GM19239 (cell line): ENCODE measurements around the gene EIPR1.
"Not testable (repeated sequence)": the region's sequence is repeated elsewhere in the genome, so short reads cannot be mapped to it uniquely, and the experiment has no call there.

ENCODE experiments used
- DNase-seq: peaks from one replicate; pipeline ENCODE4 v3.0.0; 2011; ENCODE audit warnings: low spot score; ENCODE audit not compliant: insufficient read length
- FAIRE-seq: peaks from 2 replicates; lab custom pipeline; 2011; peaks lifted over from hg19 to GRCh38; lab: Jason Lieb, UNC

The EIPR1 gene

GRCh38 chr2:3204031-3204821 lies 173.4 kb downstream of the EIPR1 start:
- no peak for DNase-seq
- no peak for FAIRE-seq

DNA sequence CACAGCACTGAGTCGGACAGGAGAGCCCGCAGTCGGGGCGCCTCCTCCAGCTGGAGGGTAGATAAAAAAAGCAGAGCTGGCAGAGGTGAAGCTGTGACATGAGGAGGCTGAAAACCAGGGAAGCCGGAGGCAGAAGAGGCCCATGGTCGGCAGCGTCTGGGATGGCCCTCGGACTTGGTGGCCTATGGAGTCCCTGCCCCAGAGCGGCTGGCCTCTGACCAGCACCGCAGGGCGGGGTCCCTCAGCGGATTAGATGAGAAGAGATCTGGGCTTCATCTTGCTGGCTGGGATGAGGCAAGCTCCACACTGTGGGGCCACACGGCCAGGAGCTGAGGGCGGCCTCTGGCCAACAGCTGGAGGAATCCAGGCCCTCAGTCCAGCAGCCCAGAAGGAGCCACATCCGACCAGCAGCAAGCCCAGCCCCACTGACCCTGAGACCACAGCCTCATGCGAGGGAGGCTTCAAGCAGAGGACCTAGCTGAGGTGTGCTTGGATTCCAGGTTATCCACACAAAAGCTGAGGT lies 174.1 kb downstream of the EIPR1 start:
- FAIRE-seq (no peak), DNase-seq (no peak)

DNA sequence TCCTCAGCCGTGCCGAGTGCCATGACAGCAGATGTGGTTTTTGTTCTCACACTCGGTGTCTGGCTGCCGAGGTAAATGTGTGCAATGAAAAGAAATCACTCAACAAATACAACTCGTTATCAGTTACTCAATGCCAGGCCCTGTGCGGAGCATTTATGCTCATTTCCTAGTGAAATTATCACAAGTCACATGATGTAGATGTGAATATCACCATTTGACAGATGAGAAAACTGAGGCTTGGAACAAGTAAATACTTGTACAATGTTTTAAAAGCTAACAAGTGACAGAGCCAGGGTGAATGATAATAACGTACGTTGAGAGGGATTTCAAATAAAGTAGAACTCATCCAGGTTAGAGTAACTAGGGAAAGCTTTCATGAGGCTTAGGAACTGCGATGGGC lies 174.7 kb downstream of the EIPR1 start:
- no peak for DNase-seq
- no peak for FAIRE-seq

DNA sequence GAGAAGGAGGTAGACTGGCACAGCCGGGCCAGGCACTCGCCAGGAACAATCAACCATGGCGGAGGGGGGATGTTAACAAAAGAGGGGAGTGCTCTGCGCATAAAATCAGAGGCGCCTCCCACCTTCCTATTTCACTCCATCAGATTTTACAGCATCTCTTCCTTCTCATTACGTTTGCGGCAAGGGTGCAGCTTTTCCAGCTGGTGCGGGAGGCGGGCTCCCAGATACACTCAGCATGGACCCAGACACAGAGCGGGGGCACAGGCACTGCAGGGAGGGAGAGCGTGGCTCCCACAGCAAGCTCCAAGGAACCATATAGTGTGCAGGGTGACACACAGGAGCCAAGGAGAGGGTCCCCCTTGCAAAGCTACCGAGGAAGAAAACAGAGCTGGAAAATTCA lies 176.3 kb downstream of the EIPR1 start:
- DNase-seq (no peak), FAIRE-seq (no peak)

GRCh38 chr2:3200420-3200939 lies 177.1 kb downstream of the EIPR1 start:
- DNase-seq (no peak), FAIRE-seq (no peak)

DNA sequence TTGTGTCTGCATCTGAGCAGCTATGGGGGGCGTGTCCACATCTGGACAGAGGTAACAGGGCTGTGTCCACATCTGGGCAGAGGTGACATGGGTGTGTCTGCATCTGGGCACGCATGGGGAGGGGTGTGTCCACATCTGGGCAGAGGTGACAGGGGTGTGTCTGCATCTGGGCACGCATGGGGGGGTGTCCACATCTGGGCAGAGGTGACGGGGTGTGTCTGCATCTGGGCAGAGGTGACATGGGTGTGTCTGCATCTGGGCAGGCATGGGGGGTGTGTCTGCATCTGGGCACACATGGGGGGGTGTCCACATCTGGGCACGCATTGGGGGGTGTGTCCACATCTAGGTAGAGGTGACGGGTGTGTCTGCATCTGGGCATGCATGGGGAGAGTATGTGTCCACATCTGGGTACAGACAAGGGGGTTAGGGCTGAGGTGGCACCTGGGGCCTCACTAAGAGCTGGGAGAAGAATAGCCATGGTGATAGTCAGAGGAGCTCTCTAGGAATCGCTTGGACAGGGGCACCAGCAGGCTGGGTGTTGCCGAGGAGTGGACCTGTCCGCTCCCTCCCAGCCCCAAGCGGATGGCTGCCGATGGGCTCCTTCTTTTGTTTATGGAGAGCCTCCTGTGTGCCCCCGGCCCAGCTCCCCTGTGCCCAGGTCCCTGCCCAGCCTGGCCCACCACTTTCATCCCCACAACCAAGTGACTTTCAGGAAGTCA lies 177.8 kb downstream of the EIPR1 start:
- FAIRE-seq = no peak

DNA sequence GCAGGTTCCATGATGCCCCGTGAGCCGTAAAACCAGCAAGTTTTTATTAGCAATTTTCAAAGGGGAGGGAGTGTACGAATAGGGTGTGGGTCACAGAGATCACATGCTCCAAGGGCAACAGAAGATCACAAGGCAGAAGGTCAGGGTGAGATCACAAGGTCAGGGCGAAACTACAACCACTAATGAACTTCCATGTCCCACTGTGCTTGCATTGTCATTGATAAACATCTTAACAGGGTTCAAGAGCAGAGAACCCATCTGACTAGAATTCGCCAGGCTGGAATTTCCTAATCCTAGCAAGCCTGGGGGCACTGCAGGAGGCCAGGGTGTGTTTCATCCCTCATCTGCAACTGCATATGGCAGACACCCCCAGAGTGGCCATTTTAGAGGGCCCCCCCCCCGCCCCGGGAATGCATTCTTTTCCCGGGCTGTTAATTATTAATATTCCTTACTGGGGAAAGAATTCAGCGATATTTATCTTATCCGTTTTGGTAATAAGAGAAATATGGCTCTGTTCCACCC lies 178.9 kb downstream of the EIPR1 start:
- not testable (repeated sequence) for FAIRE-seq, DNase-seq

More for the DNA sequence above, 177.8 kb downstream of the EIPR1 start:
- no peak for DNase-seq

DNA sequence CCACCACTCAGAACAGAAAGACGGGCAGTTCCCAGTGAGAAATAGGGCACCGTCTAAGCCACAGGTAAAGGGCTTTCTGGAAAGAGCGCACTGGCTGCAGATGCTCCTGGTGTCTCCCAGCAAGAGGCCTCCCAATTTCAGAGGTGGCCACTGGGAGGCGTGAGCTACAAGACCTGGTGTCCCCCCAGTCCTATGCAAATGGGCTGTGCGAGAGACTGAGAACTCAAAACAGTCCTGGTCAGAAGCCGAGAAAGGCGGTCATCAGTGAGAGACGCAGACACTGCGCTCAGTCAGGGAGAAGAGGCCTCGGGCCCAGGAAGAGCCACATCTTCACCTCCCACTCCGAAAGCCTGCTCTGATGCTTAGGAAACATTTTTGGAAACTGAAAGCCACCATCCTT lies 179.5 kb downstream of the EIPR1 start:
- FAIRE-seq (no peak), DNase-seq (no peak)

- no peak for FAIRE-seq
- DNase-seq = no peak
Observed at GRCh38 chr2:3197308-3197707, 180.3 kb downstream of the EIPR1 start.

DNA sequence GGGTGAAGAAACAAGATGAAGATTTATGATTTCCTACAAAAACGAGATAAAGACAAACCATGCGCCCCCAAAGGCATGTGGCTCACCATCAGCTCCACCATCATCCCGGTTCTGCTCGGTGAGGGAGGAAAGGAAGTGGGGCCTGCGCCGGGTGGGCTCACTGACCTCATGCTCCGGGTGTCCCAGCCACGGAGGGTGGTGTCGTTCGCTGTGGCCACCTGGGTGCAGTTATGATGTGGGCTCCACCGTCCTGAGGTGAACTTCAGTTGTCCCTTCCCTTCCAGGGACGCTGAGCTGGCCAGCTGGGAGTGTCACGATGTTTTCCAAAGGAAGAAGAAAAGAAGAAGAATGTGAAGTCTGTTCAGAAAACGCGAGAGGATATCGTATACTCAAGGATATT lies 180.9 kb downstream of the EIPR1 start:
- FAIRE-seq = no peak
- no peak for DNase-seq

DNA sequence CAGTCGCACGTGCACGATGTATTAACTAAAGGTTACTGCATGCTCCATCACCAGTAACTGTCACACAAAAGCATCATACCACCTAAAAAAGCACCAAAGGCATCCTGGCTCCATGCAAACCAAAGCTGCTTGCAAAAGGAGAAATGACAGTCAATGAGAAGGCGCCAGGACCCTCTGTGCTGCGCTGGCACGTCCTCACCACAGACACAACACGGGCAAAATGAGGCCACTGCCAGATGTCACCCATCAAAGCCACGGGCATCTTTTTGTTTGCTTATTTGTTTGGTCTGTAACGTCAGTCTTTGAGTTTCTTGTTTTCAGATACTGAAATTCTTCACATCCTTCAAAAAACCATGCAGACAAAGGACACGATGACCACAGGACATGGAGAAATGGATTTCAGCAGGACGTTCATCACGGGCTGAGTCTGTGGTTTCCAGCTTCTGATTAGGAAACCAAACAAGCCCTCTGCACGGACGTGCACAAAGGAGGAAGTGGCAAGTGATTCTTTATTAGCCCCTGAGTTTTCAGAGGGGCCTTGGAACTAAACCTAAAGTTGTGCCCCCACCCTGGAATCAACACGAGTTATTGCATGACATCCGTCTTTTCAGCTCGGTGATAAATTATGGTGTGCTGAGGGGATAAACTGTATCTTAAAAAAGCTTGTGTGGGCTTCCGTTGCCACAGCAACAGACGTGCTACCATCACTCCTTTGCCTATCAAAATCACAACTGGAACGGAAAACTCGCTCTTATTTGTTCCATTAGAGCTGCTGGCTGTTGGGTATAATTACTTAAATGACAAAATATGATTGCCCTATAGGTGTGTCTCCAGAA lies 181.8 kb downstream of the EIPR1 start:
- DNase-seq (no peak), FAIRE-seq (no peak)

GRCh38 chr2:3194828-3195227 lies 182.8 kb downstream of the EIPR1 start:
- DNase-seq (no peak), FAIRE-seq (no peak)

DNA sequence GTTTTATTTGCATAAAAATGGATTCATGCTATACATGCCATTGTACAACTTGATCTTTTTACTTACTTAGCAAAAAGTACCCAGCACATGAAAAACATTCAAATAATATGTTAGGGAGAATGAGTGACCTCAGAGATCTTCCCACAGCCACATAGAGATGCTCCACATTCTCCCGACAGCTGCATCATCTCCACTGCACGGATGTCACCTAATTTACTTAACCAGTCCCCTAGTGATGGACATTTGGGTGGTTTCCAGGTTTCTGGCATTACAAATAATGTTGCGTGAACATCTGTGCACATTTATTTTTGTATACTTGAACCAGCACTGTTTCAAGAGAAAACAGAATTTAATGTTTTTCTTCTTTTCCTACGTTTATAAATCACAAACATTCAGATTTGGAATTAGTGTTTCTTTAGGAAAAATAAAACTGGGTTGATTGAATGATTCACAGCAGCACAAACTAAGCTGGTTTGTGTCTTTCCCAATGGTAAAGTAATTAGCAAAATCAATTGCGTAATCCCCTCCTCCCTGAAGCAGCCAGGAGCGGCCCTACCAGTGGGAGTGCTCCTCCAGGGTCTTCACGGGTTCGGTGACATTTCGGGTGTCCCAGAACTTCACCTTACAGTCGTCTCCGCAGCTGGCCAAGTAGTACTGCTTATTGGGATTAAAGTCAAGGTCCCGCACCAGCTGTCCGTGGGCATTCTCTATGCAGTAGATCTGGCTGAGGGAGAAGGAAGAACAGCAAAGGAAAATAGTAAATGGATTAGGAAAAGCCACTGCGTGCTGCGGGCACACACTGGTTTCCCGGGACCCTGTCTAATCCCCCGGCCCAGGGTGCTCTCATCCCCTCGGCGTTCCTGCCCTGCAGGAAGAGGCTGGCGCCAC lies 183.9 kb downstream of the EIPR1 start:
- DNase-seq (no peak), FAIRE-seq (no peak)

- DNase-seq = no peak
- no peak for FAIRE-seq
Observed at GRCh38 chr2:3192920-3193319, 184.7 kb downstream of the EIPR1 start.

GRCh38 chr2:3192281-3192818 lies 185.3 kb downstream of the EIPR1 start:
- DNase-seq (no peak), FAIRE-seq (no peak)

GRCh38 chr2:3189961-3190360 lies 187.7 kb downstream of the EIPR1 start:
- no peak for DNase-seq
- no peak for FAIRE-seq

DNA sequence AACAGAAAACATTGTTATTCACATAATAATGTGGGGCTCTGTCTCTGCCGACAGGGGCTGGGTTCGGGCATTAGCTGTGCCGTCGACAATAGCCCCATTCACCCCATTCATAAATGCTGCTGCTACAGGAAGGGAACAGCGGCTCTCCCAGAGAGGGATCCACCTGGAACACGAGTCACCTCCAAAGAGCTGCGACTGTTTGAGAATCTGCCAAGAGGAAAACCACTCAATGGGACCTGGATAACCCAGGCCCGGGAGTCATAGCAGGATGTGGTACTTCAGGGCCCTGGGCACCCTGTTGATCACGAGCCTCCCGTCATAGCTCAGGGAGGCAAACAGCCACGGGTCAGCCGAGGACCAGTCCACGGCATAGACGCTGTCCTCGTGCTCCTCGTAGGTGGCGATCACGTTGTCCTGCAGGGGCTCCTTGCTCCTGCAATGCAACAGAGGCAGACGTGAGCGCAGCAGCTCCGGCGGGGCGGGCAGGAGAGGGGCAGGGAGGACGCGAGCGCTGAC lies 188.5 kb downstream of the EIPR1 start:
- FAIRE-seq = no peak

DNA sequence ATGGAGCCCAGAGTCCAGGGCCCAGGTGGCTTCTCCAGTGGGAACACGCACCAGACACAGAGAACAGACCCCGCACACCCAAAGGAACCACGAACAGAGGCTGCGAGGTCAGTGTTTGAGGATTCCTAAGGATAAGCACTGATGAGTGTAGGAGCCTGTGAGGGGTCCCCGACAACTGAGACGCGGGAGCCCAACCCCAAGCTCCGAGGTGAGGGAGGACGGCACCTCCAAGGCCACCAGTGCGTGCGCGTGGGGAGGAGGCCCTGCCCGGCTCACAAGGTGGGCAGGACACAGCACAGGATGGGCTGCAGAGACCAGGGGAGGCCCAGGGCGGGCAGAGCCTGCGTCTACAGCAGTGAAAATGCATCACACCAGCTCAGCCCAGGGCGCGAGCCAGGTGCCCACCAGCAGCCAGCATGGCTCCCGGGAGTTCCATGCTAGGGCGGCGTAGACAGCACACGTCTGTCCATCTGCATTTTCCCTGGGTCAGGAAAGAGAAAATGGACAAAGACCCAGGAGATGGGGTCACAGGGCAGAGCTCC lies 189.1 kb downstream of the EIPR1 start:
- FAIRE-seq = no peak
- no peak for DNase-seq

More for the DNA sequence above, 188.5 kb downstream of the EIPR1 start:
- DNase-seq = no peak
